Heart left ventricle (tissue), 16 donors: ENCODE measurements around the gene CACNA1G. TPM values are rescaled to one million over a fixed set of nuclear protein-coding genes. Genes with fewer than 3 reads are reported as not detected.

Experiments
- ATAC-seq, 4 donors: fragments of 200-7000 bp; cut with Tn5 transposase; one replicate each; pipeline ENCODE4 v1.9.1; 2020 to 2022; ENCODE audit warnings: moderate library complexity in 4 of 4, mild to moderate bottlenecking in 3 of 4, moderate number of reproducible peaks in 1 of 4
- DNase-seq, 5 donors: peaks; one replicate each; pipeline ENCODE4 v3.0.0-alpha.2; 2020
- H3K27ac ChIP-seq, 12 donors: fragments of 200-600 bp; sonication (generic) in 4 of 12; one replicate each; pipeline versions ENCODE4 v1.5.0 to v1.8.0; 2016 to 2022; ENCODE audit warnings: mild to moderate bottlenecking in 2 of 12
- H3K27me3 ChIP-seq, 9 donors: fragments of 200-600 bp; sonication (generic) in 2 of 9; one replicate each; pipeline versions ENCODE4 v1.5.1 to v1.8.0; 2016 to 2022; ENCODE audit warnings: mild to moderate bottlenecking in 3 of 9
- H3K36me3 ChIP-seq, 9 donors: fragments of 200-600 bp; sonication (generic) in 2 of 9; one replicate each; pipeline versions ENCODE4 v1.5.0 to v1.8.0; 2018 to 2022; ENCODE audit warnings: mild to moderate bottlenecking in 2 of 9
- H3K4me1 ChIP-seq, 12 donors: fragments of 200-600 bp; sonication (generic) in 4 of 12; one replicate each; pipeline versions ENCODE4 v1.5.0 to v1.8.0; 2016 to 2022; ENCODE audit warnings: mild to moderate bottlenecking in 3 of 12
- H3K4me3 ChIP-seq, 12 donors: fragments of 200-600 bp; sonication (generic) in 4 of 12; one replicate each; pipeline versions ENCODE4 v1.5.0 to v1.8.0; 2017 to 2022; ENCODE audit warnings: mild to moderate bottlenecking in 9 of 12, moderate library complexity in 4 of 12
- H3K9me3 ChIP-seq, 12 donors: fragments of 200-600 bp; sonication (generic) in 4 of 12; one replicate each; pipeline versions ENCODE4 v1.5.0 to v1.8.0; 2016 to 2022; ENCODE audit warnings: mild to moderate bottlenecking in 1 of 12
- POLR2A ChIP-seq, 2 donors: fragments of 450-650 bp; IDR thresholded peaks; one replicate each; pipeline ENCODE4 v1.6.1; 2017; ENCODE audit warnings: antibody characterized with exemption in 2 of 2, mild to moderate bottlenecking in 2 of 2, moderate library complexity in 2 of 2
- WGBS, 4 donors: extraction: QIAGEN DNeasy Blood & Tissue Kit in 2 of 4; methylation state at CpG; one replicate each; pipeline versions ENCODE4 v1.1.5 to v1.1.7; 2013 to 2018; 5-methylcytosine and 5-hydroxymethylcytosine counted together
- intact Hi-C, 10 donors: fragments of 100-400 bp; cut with DNase I; formaldehyde crosslinking; loops; one replicate each; pipeline versions ENCODE4 v1.11.1 to v1.14.2; 2022
- polyA plus RNA-seq, 2 donors: library from polyadenylated mRNA; stranded (reverse); fragments of 200-250 nt; gene quantifications; one replicate each; pipeline ENCODE4 v1.2.3, GENCODE V29; 2013
- total RNA-seq, 9 donors: library from RNA; depleted of rRNA in 2 of 9; stranded (reverse); fragments of >200 nt in 2 of 9; fragmentation: NEBNext Ultra II Directional in 3 of 9; extraction: Animal tissue kit (Norgen Biotek cat#: 25700) in 3 of 9; gene quantifications; one replicate each; pipeline versions ENCODE4 v1.1.0 to v1.2.4, GENCODE V29; 2016 to 2023
- TF ChIP-seq, protein P1 (sequence below), 12 donors: fragments of 200-600 bp; sonication (generic) in 4 of 12; IDR thresholded peaks; one replicate each; pipeline versions ENCODE4 v1.5.0 to v1.8.0; 2018 to 2022; ENCODE audit warnings: antibody characterized with exemption in 12 of 12, mild to moderate bottlenecking in 5 of 12
- donor health status: ischemic (EF 13 %, LVEDD 7.1; RV severe dilation, severe dysfunction).
- donor health status: healthy with polysubstance abuse.
- donor health status: DM: no; HTN: yes; CAD: no.
- donor health status: DM: no; HTN: no; CAD: no.
- donor health status: ischemic (EF 25% LVEDD 6.9; RV normal size, moderate dysfunction).
- donor health status: ischemic (EF 25% LVEDD 5.7; RV mildly dilated, moderate dysfunction).
- donor health status: healthy.
- donor health status: DM: yes; HTN: yes; CAD: no.
- donor health status: ischemic (EF 35%, LVEDD 5.7; RV mildly dilated, moderate dysfunction).
- donor health status: nonischemic (EF 11% LVEDD 7.7; RV severe dilation, severe dysfunction).
- donor health status: DM: yes; HTN: yes; CAD: no.
- donor health status: PGD.
- donor health status: ischemic (EF 29% LVEDD 5.4; RV normal size, mild dysfunction).
- donor health status: nonischemic (EF 23%, LVEDD 6.1; RV moderate dilation, normal function).

The CACNA1G gene
- total and polyA plus RNA-seq, 11 donors = 0.02 to 0.48 (median 0.13) TPM; not detected in 1

DNA sequence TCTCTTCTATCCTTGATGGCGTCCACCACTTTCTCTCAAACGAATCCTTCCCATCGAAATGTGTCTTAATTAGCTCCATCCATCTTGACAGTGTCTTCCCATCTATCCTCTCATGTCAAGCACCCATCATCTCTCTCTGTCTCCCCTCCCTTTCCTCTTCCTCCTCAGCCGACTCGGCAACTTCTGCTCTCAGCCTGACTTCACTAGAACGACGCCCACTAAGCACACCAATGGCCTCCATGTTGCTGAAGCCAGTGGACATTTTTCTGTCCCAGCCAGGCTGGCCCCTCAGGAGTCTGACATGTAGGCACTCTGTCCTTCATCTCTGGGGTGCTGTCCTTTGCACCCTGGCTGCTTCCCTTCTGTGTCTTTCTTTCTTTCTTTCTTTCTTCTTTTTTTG lies 16.0 kb upstream of the CACNA1G start:
- H3K4me1 ChIP-seq = peaks cover 0 to 46% (median 29%) of the 10 kb centered on the region in 12 donors

DNA sequence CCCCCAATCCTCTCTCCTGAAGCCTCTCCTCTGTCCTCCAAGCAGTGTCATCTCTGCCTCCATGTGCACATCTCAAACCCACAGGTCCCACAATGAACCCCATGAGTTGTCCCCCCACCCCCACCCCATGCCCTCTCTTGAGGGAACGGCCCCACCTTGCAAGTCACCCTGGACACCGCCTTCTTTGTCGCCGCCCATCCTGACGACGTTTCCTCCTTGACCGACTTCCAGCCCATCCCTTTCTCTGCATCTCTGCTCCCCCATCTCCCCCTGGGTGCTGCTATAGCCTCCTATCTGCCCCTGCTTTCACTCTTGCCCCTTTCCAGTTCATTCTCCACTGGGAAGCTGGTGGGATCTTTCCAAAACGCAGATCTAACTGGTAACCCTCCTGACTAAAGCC lies 15.2 kb upstream of the CACNA1G start:
- DNase-seq (no peak), ATAC-seq (no peak)
- Histone ChIP-seq H3K27me3 (peaks cover 0 to 2% (median 0%) of the 10 kb centered on the region in 9 donors), H3K4me3 (no peak overlapping the region), H3K36me3 (peaks cover 0 to 6% (median 0%) of the 10 kb centered on the region in 9 donors), H3K27ac (no peak overlapping the region), H3K9me3 (no peaks in the 10 kb centered on the region), H3K4me1 (peaks cover 0 to 46% (median 29%) of the 10 kb centered on the region in 12 donors)
- 42 to 63% (median 52%) methylated on average over 8 of the region's 8 CpGs for WGBS, 4 donors
- no peak for TF ChIP-seq POLR2A (IDR thresholded peaks at IDR 0.05)
- TF ChIP-seq, protein P1, sequence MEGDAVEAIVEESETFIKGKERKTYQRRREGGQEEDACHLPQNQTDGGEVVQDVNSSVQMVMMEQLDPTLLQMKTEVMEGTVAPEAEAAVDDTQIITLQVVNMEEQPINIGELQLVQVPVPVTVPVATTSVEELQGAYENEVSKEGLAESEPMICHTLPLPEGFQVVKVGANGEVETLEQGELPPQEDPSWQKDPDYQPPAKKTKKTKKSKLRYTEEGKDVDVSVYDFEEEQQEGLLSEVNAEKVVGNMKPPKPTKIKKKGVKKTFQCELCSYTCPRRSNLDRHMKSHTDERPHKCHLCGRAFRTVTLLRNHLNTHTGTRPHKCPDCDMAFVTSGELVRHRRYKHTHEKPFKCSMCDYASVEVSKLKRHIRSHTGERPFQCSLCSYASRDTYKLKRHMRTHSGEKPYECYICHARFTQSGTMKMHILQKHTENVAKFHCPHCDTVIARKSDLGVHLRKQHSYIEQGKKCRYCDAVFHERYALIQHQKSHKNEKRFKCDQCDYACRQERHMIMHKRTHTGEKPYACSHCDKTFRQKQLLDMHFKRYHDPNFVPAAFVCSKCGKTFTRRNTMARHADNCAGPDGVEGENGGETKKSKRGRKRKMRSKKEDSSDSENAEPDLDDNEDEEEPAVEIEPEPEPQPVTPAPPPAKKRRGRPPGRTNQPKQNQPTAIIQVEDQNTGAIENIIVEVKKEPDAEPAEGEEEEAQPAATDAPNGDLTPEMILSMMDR (IDR thresholded peaks at IDR 0.05) = no peak
- intact Hi-C loops = loop anchor here in 9 of 10 donors (5.0 to 10.0 kb wide), 12 partner anchors 63 to 419 kb away; partner anchors contain the start of gene ANKRD40 (in 1 of the 9)

More for the DNA sequence above, 16.0 kb upstream of the CACNA1G start:
- Histone ChIP-seq H3K36me3 (peaks cover 0 to 6% (median 0%) of the 10 kb centered on the region in 9 donors), H3K9me3 (no peaks in the 10 kb centered on the region), H3K27ac (no peak overlapping the region), H3K4me3 (no peak overlapping the region), H3K27me3 (peaks cover 0 to 2% (median 0%) of the 10 kb centered on the region in 9 donors)
- ATAC-seq (no peak), DNase-seq (no peak)
- intact Hi-C loops = loop anchor here in 9 of 10 donors (5.0 to 10.0 kb wide), 7 partner anchors 57 to 420 kb away; no protein-coding TSS in a partner anchor
- 64 to 74% (median 71%) methylated on average over 7 of the region's 7 CpGs for WGBS, 4 donors
- no peak for TF ChIP-seq POLR2A (IDR thresholded peaks at IDR 0.05)
- TF ChIP-seq, protein P1 (IDR thresholded peaks at IDR 0.05) = no peak

DNA sequence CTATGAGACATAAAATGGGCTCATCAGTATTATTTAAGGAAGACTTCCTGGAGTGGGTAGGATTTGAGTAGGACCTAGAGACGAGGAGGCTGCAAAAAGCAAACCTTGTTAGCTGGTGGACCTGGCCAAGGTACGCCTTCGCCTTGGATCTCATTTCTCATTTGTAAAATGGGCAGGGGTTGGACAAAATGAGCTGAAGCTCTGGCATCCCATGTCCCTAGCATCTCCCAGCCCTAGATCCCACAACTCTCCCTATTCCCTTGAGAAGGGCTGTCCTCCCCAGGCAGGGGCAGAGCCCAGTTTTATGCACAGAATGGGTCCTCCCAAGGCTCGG lies 13.8 kb upstream of the CACNA1G start:
- intact Hi-C loops = loop anchor here in 9 of 10 donors (1.0 to 10.0 kb wide), 21 partner anchors 64 to 418 kb away; partner anchors contain the start of genes ANKRD40 (in 1 of the 9) and RSAD1 (in 1 of the 9)
- H3K4me1 ChIP-seq = peaks cover 0 to 42% (median 24%) of the 10 kb centered on the region in 12 donors
- H3K9me3 ChIP-seq = no peaks in the 10 kb centered on the region
- no peak for TF ChIP-seq POLR2A (IDR thresholded peaks at IDR 0.05)
- TF ChIP-seq, protein P1 (IDR thresholded peaks at IDR 0.05) = no peak
- ATAC-seq = no peak
- DNase-seq = no peak
- H3K36me3 ChIP-seq = peaks cover 0 to 15% (median 0%) of the 10 kb centered on the region in 9 donors
- peak overlapping the region in 10 of 12 donors; percentile 56 to 87 (median 68) for H3K4me3 ChIP-seq
- H3K27me3 ChIP-seq = peaks cover 0 to 2% (median 0%) of the 10 kb centered on the region in 9 donors
- H3K27ac ChIP-seq = peak overlapping the region in 8 of 12 donors; percentile 74 to 94 (median 79)
- WGBS, 4 donors = 48 to 63% (median 52%) methylated on average over 3 to 4 of the region's 4 CpGs

DNA sequence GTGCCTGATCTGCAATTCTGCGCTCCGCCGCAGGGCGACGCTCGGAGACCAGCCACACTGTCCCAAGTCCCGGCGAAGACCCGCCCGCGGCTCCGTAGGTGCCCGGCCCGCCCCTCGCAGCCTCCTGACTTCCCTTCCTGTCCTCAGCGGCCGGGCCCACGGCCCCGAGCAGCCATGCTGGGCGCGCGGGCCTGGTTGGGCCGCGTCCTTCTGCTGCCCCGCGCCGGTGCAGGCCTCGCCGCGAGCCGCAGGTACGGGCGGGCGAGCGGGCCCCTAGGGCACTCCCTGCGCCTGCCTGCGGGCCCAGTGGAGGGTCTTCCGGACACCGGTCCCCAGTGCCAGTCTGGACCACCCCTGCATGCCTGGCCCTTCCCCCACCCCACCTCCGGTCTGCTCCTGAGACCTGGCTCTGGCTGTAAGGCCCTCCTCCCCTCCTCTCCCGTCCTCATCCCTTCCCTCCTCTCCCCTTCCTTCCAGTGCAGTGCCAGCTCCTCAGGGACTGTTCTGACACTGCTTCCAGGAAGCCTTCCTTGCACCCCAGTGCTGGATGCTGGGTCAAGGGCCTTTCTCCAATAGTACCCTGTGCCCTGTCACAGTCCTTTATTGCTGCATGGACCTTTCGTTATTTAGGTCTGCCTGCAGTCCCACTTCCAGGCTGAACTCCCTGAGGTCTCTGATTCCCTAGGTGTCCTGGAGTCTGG lies 13.3 kb upstream of the CACNA1G start, which contains the start of gene SPATA20:
SPATA20 (plus strand) TSS at position 140 of the 701 bp plus-strand sequence; CDS start at position 175, 35 bp downstream.
- peak; percentile 91 to 96 (median 94) for DNase-seq
- peaks cover 0 to 2% (median 0%) of the 10 kb centered on the region in 9 donors for H3K27me3 ChIP-seq
- WGBS, 4 donors = 2 to 25% (median 3%) methylated on average over 3 to 42 of the region's 42 CpGs
- peak in 1 of 2 donors; percentile 89 for TF ChIP-seq POLR2A (IDR thresholded peaks at IDR 0.05)
- TF ChIP-seq, protein P1 (IDR thresholded peaks at IDR 0.05) = peak; percentile 92 to 100 (median 97)
- H3K9me3 ChIP-seq = no peaks in the 10 kb centered on the region
- intact Hi-C loops = loop anchor here in 9 of 10 donors (1.0 to 10.0 kb wide), 21 partner anchors 64 to 418 kb away; partner anchors contain the start of genes ANKRD40 (in 1 of the 9) and RSAD1 (in 1 of the 9)
- H3K4me1 ChIP-seq = peaks cover 0 to 39% (median 22%) of the 10 kb centered on the region in 12 donors
- H3K36me3 ChIP-seq = peaks cover 0 to 18% (median 0%) of the 10 kb centered on the region in 9 donors
- peak within 1 kb of the TSS; percentile 34 to 87 (median 64) for H3K4me3 ChIP-seq
- ATAC-seq = peak; percentile 86 to 91 (median 88)
- peak within 1 kb of the TSS in 11 of 12 donors; percentile 74 to 94 (median 85) for H3K27ac ChIP-seq
